Measurements from ENCODE around the gene METRN.

The METRN gene

GRCh38 chr16:760065-760464 lies 45.1 kb downstream of the METRN start:
- DNase-seq (ENCODE audit: low read depth), result no peak

- no peak for DNase-seq (ENCODE audit: low read depth)
Observed at GRCh38 chr16:760545-761343, 45.8 kb downstream of the METRN start, which contains the start of gene MSLN. TSS of gene MSLN (plus strand) at chr16:760734. CDS start at chr16:762681, 1,947 bp downstream.

GRCh38 chr16:761625-762513 lies 47.0 kb downstream of the METRN start:
- DNase-seq (ENCODE audit: low read depth), result no peak

GRCh38 chr16:762595-763268 lies 47.8 kb downstream of the METRN start:
- no peak for DNase-seq (ENCODE audit: low read depth)

- no peak for DNase-seq (ENCODE audit: low read depth)
Observed at GRCh38 chr16:763369-764183, 48.7 kb downstream of the METRN start.

GRCh38 chr16:764184-764750 lies 49.3 kb downstream of the METRN start:
- no peak for DNase-seq (ENCODE audit: low read depth)

- DNase-seq (ENCODE audit: low read depth), result no peak
Observed at GRCh38 chr16:764848-765487, 50.0 kb downstream of the METRN start.

- DNase-seq (ENCODE audit: low read depth), result no peak
Observed at GRCh38 chr16:765488-765865, 50.6 kb downstream of the METRN start.

GRCh38 chr16:766008-766819 lies 51.3 kb downstream of the METRN start:
- DNase-seq (ENCODE audit: low read depth), result no peak

GRCh38 chr16:766820-767640 lies 52.1 kb downstream of the METRN start:
- no peak for DNase-seq (ENCODE audit: low read depth)

GRCh38 chr16:767743-768235 lies 52.9 kb downstream of the METRN start:
- no peak for DNase-seq (ENCODE audit: low read depth)

GRCh38 chr16:768428-768827 lies 53.5 kb downstream of the METRN start:
- no peak for DNase-seq (ENCODE audit: low read depth)
